SU-DHL-6 (cell line): ENCODE measurements around the gene HOXD12.

Experiments
- H2AFZ ChIP-seq: fragments of 200-600 bp; sonication (generic); 2 replicates; pipeline ENCODE4 v1.6.1; 2014; ENCODE audit warnings: low read depth, mild to moderate bottlenecking, moderate library complexity, mixed read lengths, antibody characterized with exemption, low read length; ENCODE audit not compliant: severe bottlenecking
- H3F3A ChIP-seq: fragments of 200-600 bp; shearing (Covaris generic); 2 replicates; pipeline ENCODE4 v1.6.0; 2016; ENCODE audit warnings: antibody characterized with exemption, mild to moderate bottlenecking; ENCODE audit not compliant: insufficient read depth
- H3K27ac ChIP-seq: fragments of 200-600 bp; sonication (generic); 2 replicates; pipeline ENCODE4 v1.5.1; 2016; ENCODE audit warnings: low read depth, mild to moderate bottlenecking, low read length, moderate library complexity, mixed read lengths
- H3K27me3 ChIP-seq: fragments of 200-600 bp; sonication (generic), shearing (Covaris generic); 2 replicates; pipeline ENCODE4 v1.6.0; 2014; ENCODE audit warnings: mild to moderate bottlenecking, low read length
- H3K36me3 ChIP-seq: fragments of 200-600 bp; sonication (generic); 2 replicates; pipeline ENCODE4 v1.6.1; 2014; ENCODE audit warnings: mild to moderate bottlenecking, low read length, mixed read lengths
- H3K4me2 ChIP-seq: fragments of 300-600, 200-600 bp; shearing (Covaris generic), sonication (generic); 2 replicates; pipeline ENCODE4 v1.6.0; 2014; ENCODE audit warnings: low read length, low read depth, mild to moderate bottlenecking; ENCODE audit not compliant: poor library complexity, severe bottlenecking
- H3K4me3 ChIP-seq: fragments of 200-600 bp; sonication (generic); 2 replicates; pipeline ENCODE4 v1.5.1; 2014; ENCODE audit warnings: antibody characterized with exemption, low read length, mild to moderate bottlenecking, mixed read lengths; ENCODE audit not compliant: insufficient read depth, poor library complexity, severe bottlenecking
- H3K79me2 ChIP-seq: fragments of 200-600 bp; sonication (generic); 2 replicates; pipeline ENCODE4 v1.6.1; 2014; ENCODE audit warnings: mild to moderate bottlenecking, low read length, moderate library complexity; ENCODE audit not compliant: insufficient read depth
- H3K9ac ChIP-seq: fragments of 200-600 bp; sonication (generic); 2 replicates; pipeline ENCODE4 v1.7.0; 2014; ENCODE audit warnings: mild to moderate bottlenecking, low read length
- H3K9me2 ChIP-seq: fragments of 200-600 bp; sonication (generic); replicated peaks from 2 replicates; pipeline ENCODE4 v1.6.1; 2014; ENCODE audit warnings: low read length; ENCODE audit not compliant: insufficient read depth
- H3K9me3 ChIP-seq: fragments of 200-600 bp; sonication (generic); 2 replicates; pipeline ENCODE4 v1.6.1; 2014; ENCODE audit warnings: low read length, mixed read lengths; ENCODE audit not compliant: insufficient read depth
- H4K20me1 ChIP-seq: fragments of 200-600 bp; sonication (generic); 2 replicates; pipeline ENCODE4 v1.6.1; 2014; ENCODE audit warnings: low read depth, mild to moderate bottlenecking, antibody characterized with exemption, low read length, moderate library complexity, mixed read lengths
- EZH2phosphoT487 ChIP-seq: fragments of 200-600 bp; sonication (generic), shearing (Covaris generic); conservative IDR thresholded peaks from 2 replicates; pipeline ENCODE4 v1.6.1; 2018; ENCODE audit warnings: mild to moderate bottlenecking, antibody characterized with exemption, low read length, moderate library complexity, mixed read lengths
- TF ChIP-seq, protein P1 (sequence below): fragments of 200-600 bp; sonication (generic); IDR thresholded peaks from one replicate; pipeline ENCODE4 v1.5.1; 2017; ENCODE audit warnings: antibody characterized with exemption, mild to moderate bottlenecking, low read length, moderate library complexity; ENCODE audit not compliant: insufficient read depth, poor library complexity, severe bottlenecking

HOXD12 gene

DNA sequence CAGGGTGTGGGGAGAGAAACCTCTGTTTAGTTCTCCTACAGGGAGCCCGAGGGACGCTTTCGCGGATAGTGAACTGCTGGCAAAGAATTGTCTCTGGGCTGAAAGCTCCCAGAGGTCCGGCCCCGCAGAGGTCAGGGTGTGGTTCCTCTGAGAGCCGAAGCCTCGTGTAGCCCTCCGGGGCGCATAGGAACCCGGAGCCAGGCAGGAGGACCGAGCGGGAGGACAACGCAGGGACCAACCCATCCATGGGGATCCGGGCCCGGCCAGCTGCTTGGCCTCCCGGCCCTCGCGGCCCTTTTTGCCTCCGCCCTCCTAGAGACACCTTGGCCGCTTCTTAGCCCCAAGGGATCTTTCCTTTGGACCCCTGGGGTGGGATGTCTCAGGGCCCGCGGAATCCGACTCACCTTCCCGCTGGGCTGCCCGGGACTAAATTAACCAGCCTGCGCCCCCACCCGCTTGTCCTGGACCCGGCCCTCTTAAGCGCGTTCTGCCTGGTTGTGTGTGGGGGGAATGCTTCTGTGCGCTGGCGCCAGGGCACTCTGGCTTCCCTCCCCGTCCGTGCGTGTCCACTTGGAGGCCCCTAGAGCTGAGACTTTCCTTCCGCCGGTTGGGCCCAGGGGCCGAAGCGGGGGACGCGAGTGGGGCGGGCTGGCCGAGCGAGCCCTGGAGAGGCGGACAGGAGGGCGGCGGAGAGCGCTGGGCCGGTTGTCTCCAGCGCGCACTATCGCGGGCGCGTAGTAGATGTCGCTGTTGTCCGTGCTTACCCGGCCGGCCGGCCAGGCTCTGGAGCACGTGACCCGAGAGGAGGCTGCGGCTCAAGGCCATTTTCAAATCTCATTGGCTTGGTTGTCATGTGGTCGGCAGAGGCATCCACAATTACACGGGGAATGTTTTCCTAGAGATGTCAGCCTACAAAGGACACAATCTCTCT is 16.6 kb downstream of the HOXD12 start, which contains the start of gene HOXD10:
Gene HOXD10, plus strand, starts transcription at position 896 of the 931 bp plus-strand sequence. CDS start 56 bp downstream, outside the sequence.
- no peak within 1 kb of the TSS for H3K4me3 ChIP-seq
- TF ChIP-seq EZH2phosphoT487 = no peak
- TF ChIP-seq, protein P1, sequence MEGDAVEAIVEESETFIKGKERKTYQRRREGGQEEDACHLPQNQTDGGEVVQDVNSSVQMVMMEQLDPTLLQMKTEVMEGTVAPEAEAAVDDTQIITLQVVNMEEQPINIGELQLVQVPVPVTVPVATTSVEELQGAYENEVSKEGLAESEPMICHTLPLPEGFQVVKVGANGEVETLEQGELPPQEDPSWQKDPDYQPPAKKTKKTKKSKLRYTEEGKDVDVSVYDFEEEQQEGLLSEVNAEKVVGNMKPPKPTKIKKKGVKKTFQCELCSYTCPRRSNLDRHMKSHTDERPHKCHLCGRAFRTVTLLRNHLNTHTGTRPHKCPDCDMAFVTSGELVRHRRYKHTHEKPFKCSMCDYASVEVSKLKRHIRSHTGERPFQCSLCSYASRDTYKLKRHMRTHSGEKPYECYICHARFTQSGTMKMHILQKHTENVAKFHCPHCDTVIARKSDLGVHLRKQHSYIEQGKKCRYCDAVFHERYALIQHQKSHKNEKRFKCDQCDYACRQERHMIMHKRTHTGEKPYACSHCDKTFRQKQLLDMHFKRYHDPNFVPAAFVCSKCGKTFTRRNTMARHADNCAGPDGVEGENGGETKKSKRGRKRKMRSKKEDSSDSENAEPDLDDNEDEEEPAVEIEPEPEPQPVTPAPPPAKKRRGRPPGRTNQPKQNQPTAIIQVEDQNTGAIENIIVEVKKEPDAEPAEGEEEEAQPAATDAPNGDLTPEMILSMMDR = no peak
- H3K27me3 ChIP-seq = no peaks in the 10 kb centered on the region
- no peaks in the 10 kb centered on the region for H3K36me3 ChIP-seq
- no peaks in the 10 kb centered on the region for H3K9me2 ChIP-seq
- no peaks in the 10 kb centered on the region for H4K20me1 ChIP-seq
- H2AFZ ChIP-seq = no peak within 1 kb of the TSS
- H3K9me3 ChIP-seq = no peaks in the 10 kb centered on the region
- H3K27ac ChIP-seq = no peak within 1 kb of the TSS
- H3F3A ChIP-seq = no peaks in the 10 kb centered on the region
- H3K79me2 ChIP-seq = no peaks in the 10 kb centered on the region
- H3K9ac ChIP-seq = no peak within 1 kb of the TSS
- H3K4me2 ChIP-seq = no peak within 1 kb of the TSS

DNA sequence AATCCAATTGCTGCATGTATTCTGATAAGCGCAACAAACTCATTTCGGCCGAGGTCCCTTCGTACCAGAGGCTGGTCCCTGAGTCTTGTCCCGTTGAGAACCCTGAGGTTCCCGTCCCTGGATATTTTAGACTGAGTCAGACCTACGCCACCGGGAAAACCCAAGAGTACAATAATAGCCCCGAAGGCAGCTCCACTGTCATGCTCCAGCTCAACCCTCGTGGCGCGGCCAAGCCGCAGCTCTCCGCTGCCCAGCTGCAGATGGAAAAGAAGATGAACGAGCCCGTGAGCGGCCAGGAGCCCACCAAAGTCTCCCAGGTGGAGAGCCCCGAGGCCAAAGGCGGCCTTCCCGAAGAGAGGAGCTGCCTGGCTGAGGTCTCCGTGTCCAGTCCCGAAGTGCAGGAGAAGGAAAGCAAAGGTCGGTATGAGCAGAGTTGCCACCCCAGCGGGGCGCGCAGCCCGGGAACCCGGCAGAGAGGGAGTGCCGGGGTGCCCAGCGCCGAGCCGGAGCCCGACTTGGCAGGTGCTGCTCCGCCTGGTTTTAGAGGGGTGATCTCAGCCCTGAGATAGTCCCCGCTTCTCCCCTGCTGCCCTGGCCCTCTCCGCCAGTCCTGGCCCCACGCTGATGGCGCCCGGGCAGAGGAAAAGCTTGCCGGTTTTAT is 17.7 kb downstream of the HOXD12 start:
- H3F3A ChIP-seq = no peaks in the 10 kb centered on the region
- no peak overlapping the region for H2AFZ ChIP-seq
- H3K36me3 ChIP-seq = no peaks in the 10 kb centered on the region
- H3K79me2 ChIP-seq = no peaks in the 10 kb centered on the region
- H3K4me3 ChIP-seq = no peak overlapping the region
- H3K4me2 ChIP-seq = no peak overlapping the region
- no peaks in the 10 kb centered on the region for H3K9me3 ChIP-seq
- no peaks in the 10 kb centered on the region for H3K9me2 ChIP-seq
- H4K20me1 ChIP-seq = no peaks in the 10 kb centered on the region
- H3K27ac ChIP-seq = no peak overlapping the region
- TF ChIP-seq, protein P1 = no peak
- no peak for TF ChIP-seq EZH2phosphoT487
- no peaks in the 10 kb centered on the region for H3K27me3 ChIP-seq
- no peak overlapping the region for H3K9ac ChIP-seq

DNA sequence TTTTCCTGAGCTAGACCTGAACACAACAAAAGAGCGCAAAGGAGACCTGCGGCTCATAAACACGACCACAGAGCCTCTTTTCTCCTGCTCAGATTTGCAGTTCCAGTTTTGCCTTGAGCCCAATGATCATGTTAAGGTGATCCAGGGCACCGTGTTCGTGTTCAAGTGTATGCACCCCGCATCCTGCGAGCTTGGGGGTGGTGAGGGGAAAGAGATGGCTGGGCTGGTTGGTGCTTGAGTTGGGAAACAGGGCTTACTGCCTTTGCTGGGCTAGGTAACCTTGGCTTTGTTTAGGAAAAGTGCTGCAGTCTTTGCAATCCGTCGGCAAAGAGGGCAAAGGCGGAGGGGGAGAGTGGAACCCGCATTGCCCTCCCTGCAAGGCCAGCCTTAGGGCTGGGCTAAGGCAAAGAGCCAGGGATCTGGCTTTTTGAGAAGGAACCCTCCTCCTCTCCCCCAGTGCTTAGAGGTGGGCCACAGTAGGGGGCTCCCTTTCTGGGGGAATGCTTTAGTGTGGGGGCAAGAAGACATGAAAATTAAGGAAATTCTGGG is 18.3 kb downstream of the HOXD12 start:
- Histone ChIP-seq H3K4me3 (no peak overlapping the region), H3K27me3 (no peaks in the 10 kb centered on the region), H3K36me3 (no peaks in the 10 kb centered on the region), H3K9me3 (no peaks in the 10 kb centered on the region), H3K27ac (no peak overlapping the region), H4K20me1 (no peaks in the 10 kb centered on the region), H3K9me2 (no peaks in the 10 kb centered on the region), H3K4me2 (no peak overlapping the region), H3F3A (no peaks in the 10 kb centered on the region), H2AFZ (no peak overlapping the region), H3K9ac (no peak overlapping the region), H3K79me2 (no peaks in the 10 kb centered on the region)
- TF ChIP-seq EZH2phosphoT487 = no peak
- TF ChIP-seq, protein P1 = no peak
